MM.1S (cell line): ENCODE results near the gene KRTAP5-5.
"Not testable (repeated sequence)": the region's sequence is repeated elsewhere in the genome, so short reads cannot be mapped to it uniquely, and the experiment has no call there.

Experiments used
- DNase-seq: peaks from one replicate; pipeline ENCODE4 v3.0.0-alpha.2; 2015
- H2AFZ ChIP-seq: fragments of 300-600 bp; sonication (generic); 2 replicates; pipeline ENCODE4 v1.6.0; 2016; ENCODE audit warnings: antibody characterized with exemption, low read length
- H3F3A ChIP-seq: fragments of 300-600 bp; sonication (generic); 2 replicates; pipeline ENCODE4 v1.6.1; 2016; ENCODE audit warnings: mild to moderate bottlenecking, antibody characterized with exemption, low read length, moderate library complexity, mixed read lengths; ENCODE audit not compliant: insufficient read depth
- H3K27ac ChIP-seq: fragments of 300-600 bp; sonication (generic); 2 replicates; pipeline ENCODE4 v1.5.1; 2016; ENCODE audit warnings: mild to moderate bottlenecking, low read length
- H3K27me3 ChIP-seq: fragments of 300-600 bp; sonication (generic); replicated peaks from 2 replicates; pipeline ENCODE4 v1.6.0; 2016; ENCODE audit warnings: low read length; ENCODE audit not compliant: insufficient read depth
- H3K36me3 ChIP-seq: fragments of 300-600 bp; sonication (generic); replicated peaks from 2 replicates; pipeline ENCODE4 v1.6.1; 2016; ENCODE audit warnings: mild to moderate bottlenecking, low read length, mixed read lengths; ENCODE audit not compliant: insufficient read depth
- H3K4me1 ChIP-seq: fragments of 300-600 bp; sonication (generic); 2 replicates; pipeline ENCODE4 v1.6.1; 2016; ENCODE audit warnings: low read length, mixed read lengths
- H3K4me2 ChIP-seq: fragments of 300-600 bp; sonication (generic); 2 replicates; pipeline ENCODE4 v1.6.0; 2016; ENCODE audit warnings: low read depth, low read length
- H3K4me3 ChIP-seq: fragments of 300-600 bp; sonication (generic); 2 replicates; pipeline ENCODE4 v1.5.1; 2016; ENCODE audit warnings: low read length, mixed read lengths
- H3K79me2 ChIP-seq: fragments of 300-600 bp; sonication (generic); 2 replicates; pipeline ENCODE4 v1.6.1; 2016; ENCODE audit warnings: mixed run types, low read length, mixed read lengths
- H3K9ac ChIP-seq: fragments of 300-600 bp; sonication (generic); 2 replicates; pipeline ENCODE4 v1.6.1; 2016; ENCODE audit warnings: low read length, mixed read lengths
- H3K9me2 ChIP-seq: fragments of 300-600 bp; sonication (generic); replicated peaks from 2 replicates; pipeline ENCODE4 v1.6.1; 2016; ENCODE audit warnings: mild to moderate bottlenecking, low read length, mixed read lengths; ENCODE audit not compliant: insufficient read depth
- H3K9me3 ChIP-seq: fragments of 300-600 bp; sonication (generic); replicated peaks from 2 replicates; pipeline ENCODE4 v1.6.1; 2016; ENCODE audit warnings: mild to moderate bottlenecking, low read length, mixed read lengths; ENCODE audit not compliant: insufficient read depth
- H4K20me1 ChIP-seq: fragments of 300-600 bp; sonication (generic); 2 replicates; pipeline ENCODE4 v1.6.1; 2016; ENCODE audit warnings: mild to moderate bottlenecking, low read length, moderate library complexity, mixed read lengths; ENCODE audit not compliant: insufficient read depth
- EZH2 ChIP-seq: fragments of 300-600 bp; sonication (generic); optimal IDR thresholded peaks from 2 replicates; pipeline ENCODE3; 2017; ENCODE audit warnings: low read depth, mild to moderate bottlenecking, antibody characterized with exemption, low read length, mixed read lengths
- EZH2phosphoT487 ChIP-seq: fragments of 300-600 bp; sonication (generic); IDR thresholded peaks from 2 replicates; pipeline ENCODE4 v1.6.1; 2018; ENCODE audit warnings: antibody characterized with exemption, low read length
- TF ChIP-seq, protein P1 (sequence below): fragments of 300-600 bp; sonication (generic); IDR thresholded peaks from 2 replicates; pipeline ENCODE4 v1.5.1; 2016; ENCODE audit warnings: antibody characterized with exemption, low read length, mixed read lengths

The KRTAP5-5 gene

DNA sequence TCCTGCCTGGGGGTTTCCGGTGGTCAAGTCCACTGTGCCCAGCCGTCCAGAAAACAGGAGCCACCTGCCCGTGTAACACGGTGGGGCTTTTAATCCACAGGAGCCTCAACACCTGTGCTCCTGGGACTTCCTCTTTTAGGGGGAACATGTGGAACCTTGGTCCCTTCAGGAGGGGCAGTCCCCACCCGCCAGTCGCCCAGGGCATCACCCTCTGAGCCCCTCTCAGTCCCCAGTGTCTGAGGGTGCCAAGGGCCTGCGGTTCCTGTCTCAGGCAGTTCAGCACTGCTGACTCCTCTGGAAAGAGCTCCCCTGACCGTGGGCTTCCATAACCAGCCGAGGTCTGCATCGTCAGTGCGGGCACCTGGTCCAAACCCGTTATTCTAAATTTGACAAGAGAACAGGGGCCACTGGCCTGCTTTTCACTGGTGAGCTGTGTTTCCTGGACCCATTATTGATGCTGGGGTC is 15.8 kb downstream of the KRTAP5-5 start:
- H4K20me1 ChIP-seq: no peaks in the 10 kb centered on the region
- H3K4me1 ChIP-seq: no peaks in the 10 kb centered on the region
- H3K9ac ChIP-seq: no peak overlapping the region
- peaks cover 90% of the 10 kb centered on the region for H3K27me3 ChIP-seq
- H3K9me3 ChIP-seq: no peaks in the 10 kb centered on the region
- H3K9me2 ChIP-seq: no peaks in the 10 kb centered on the region
- no peak for DNase-seq
- TF ChIP-seq EZH2phosphoT487 (no peak), EZH2 (no peak)
- TF ChIP-seq, protein P1, sequence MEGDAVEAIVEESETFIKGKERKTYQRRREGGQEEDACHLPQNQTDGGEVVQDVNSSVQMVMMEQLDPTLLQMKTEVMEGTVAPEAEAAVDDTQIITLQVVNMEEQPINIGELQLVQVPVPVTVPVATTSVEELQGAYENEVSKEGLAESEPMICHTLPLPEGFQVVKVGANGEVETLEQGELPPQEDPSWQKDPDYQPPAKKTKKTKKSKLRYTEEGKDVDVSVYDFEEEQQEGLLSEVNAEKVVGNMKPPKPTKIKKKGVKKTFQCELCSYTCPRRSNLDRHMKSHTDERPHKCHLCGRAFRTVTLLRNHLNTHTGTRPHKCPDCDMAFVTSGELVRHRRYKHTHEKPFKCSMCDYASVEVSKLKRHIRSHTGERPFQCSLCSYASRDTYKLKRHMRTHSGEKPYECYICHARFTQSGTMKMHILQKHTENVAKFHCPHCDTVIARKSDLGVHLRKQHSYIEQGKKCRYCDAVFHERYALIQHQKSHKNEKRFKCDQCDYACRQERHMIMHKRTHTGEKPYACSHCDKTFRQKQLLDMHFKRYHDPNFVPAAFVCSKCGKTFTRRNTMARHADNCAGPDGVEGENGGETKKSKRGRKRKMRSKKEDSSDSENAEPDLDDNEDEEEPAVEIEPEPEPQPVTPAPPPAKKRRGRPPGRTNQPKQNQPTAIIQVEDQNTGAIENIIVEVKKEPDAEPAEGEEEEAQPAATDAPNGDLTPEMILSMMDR: no peak
- no peak overlapping the region for H3K27ac ChIP-seq
- H2AFZ ChIP-seq: no peak overlapping the region
- no peaks in the 10 kb centered on the region for H3K79me2 ChIP-seq
- H3K36me3 ChIP-seq: no peaks in the 10 kb centered on the region
- H3K4me2 ChIP-seq: no peak overlapping the region
- no peaks in the 10 kb centered on the region for H3F3A ChIP-seq
- no peak overlapping the region for H3K4me3 ChIP-seq

DNA sequence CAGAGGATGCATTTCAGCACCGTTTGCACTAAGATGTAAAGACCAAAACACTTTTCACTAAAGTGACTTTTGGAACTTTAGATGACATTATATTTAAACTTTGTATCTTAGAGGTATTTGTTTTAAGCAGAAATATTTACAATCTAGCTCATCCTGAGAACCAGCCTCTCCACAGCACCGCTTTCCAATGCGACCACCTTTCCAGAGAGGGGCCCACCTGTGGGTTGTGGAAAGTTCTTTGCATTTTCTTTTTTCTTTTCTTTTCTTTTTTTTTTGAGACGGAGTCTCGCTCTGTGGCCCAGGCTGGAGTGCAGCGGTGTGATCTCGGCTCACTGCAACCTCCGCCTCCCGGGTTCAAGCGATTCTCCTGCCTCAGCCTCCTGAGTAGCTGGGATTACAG is 17.0 kb downstream of the KRTAP5-5 start:
- not testable (repeated sequence) for H3K79me2 ChIP-seq, H3K9ac ChIP-seq, H3F3A ChIP-seq, H4K20me1 ChIP-seq, H3K27ac ChIP-seq, H3K9me3 ChIP-seq, DNase-seq, H2AFZ ChIP-seq, H3K36me3 ChIP-seq, H3K4me3 ChIP-seq, H3K4me1 ChIP-seq, H3K4me2 ChIP-seq, H3K9me2 ChIP-seq
- peaks cover 90% of the 10 kb centered on the region for H3K27me3 ChIP-seq

DNA sequence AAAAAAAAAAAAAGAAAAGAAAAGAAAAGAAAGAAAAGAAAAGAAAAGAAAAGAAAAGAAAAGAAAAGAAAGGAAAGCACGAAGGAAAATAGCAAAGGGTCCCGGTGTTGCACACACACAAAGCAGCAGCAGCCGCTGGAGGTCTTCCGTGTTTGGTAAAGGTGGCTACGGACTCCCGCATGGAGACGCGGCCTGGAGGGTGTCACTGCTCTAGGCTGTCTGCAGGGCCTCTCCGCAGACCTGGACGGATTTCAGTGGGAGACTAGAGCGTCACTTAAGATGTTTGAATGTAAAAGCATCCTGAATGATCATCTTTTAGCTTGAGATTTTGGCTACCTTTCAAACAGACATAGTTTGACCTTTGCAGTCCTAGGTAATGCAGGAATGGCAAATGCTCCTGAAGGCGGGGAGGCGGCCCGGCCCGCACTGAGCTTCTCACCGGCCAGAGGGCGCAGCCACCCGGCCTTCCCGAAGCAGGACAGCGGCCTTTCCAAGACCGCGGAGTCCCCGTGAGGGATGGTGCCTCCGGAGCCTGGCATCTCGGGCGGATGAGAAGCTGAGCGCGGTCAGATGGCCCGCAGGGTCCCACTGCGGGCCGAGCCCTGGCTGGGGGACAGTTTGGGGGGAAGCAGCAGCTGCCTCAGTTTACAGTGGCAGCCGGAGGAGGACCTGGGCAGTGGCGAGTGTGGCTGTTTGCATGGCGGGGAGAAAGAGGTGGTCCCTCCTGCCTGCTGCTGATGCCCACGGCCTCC is 18.5 kb downstream of the KRTAP5-5 start:
- H3K9ac ChIP-seq: no peak overlapping the region
- H3K79me2 ChIP-seq: no peaks in the 10 kb centered on the region
- H3K36me3 ChIP-seq: no peaks in the 10 kb centered on the region
- H3K4me2 ChIP-seq: no peak overlapping the region
- no peak for DNase-seq
- H2AFZ ChIP-seq: no peak overlapping the region
- TF ChIP-seq EZH2 (no peak), EZH2phosphoT487 (no peak)
- TF ChIP-seq, protein P1: no peak
- no peaks in the 10 kb centered on the region for H3F3A ChIP-seq
- no peaks in the 10 kb centered on the region for H3K4me1 ChIP-seq
- H4K20me1 ChIP-seq: no peaks in the 10 kb centered on the region
- no peak overlapping the region for H3K4me3 ChIP-seq
- no peaks in the 10 kb centered on the region for H3K9me3 ChIP-seq
- peaks cover 96% of the 10 kb centered on the region for H3K27me3 ChIP-seq
- H3K27ac ChIP-seq: no peak overlapping the region
- H3K9me2 ChIP-seq: no peaks in the 10 kb centered on the region
